Hepatocyte (in vitro differentiated cells): ENCODE results near the gene BCAS1.

Experiments
- EZH2 ChIP-seq: fragments of 200-600 bp; sonication (generic); IDR thresholded peaks from 2 replicates; pipeline ENCODE4 v1.6.1; 2016; ENCODE audit warnings: antibody characterized with exemption, mild to moderate bottlenecking, borderline replicate concordance
- EZH2phosphoT487 ChIP-seq: fragments of 200-600 bp; sonication (generic); IDR thresholded peaks from one replicate; pipeline ENCODE4 v1.6.1; 2018; ENCODE audit warnings: antibody characterized with exemption, mild to moderate bottlenecking, low read depth, moderate library complexity; ENCODE audit not compliant: unreplicated experiment, severe bottlenecking
- TF ChIP-seq, protein P1 (sequence below): fragments of 200-600 bp; sonication (generic); IDR thresholded peaks from 2 replicates; pipeline ENCODE4 v1.5.1; 2016; ENCODE audit warnings: antibody characterized with exemption, mild to moderate bottlenecking; ENCODE audit not compliant: poor library complexity

DNA sequence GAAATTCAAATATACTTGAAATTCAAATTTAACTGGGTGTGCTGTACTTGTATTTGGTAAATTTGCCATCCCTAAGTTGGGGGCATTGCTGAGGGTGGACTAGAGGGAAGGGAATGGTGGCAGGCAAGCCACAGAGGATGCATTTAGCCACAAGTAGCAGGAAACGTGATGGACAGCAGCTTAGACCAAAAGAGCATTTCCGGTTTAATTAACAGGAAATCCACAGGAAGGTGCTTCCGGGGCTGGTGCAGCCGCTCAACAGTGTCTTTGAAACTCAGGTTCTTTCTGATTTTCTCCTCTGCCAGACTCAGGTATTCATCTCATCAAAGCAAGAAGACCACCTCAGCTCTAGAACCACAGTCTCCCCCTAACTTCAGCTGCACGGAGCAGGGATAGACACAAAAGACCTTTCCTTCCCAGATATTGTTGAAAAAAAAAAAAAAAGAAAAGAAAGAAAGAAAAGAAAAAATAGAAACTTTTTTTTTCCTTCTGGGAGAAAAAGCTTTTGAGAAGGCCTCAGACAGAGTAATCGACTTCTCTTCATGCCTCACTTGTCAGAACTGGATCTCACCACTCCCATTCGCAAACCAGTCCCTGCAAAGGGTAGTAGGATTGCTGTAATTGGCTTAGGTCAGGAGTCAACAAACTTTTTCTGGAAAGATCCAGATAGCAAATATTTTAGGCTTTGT lies 8.0 kb upstream of the BCAS1 start:
- TF ChIP-seq, protein P1, sequence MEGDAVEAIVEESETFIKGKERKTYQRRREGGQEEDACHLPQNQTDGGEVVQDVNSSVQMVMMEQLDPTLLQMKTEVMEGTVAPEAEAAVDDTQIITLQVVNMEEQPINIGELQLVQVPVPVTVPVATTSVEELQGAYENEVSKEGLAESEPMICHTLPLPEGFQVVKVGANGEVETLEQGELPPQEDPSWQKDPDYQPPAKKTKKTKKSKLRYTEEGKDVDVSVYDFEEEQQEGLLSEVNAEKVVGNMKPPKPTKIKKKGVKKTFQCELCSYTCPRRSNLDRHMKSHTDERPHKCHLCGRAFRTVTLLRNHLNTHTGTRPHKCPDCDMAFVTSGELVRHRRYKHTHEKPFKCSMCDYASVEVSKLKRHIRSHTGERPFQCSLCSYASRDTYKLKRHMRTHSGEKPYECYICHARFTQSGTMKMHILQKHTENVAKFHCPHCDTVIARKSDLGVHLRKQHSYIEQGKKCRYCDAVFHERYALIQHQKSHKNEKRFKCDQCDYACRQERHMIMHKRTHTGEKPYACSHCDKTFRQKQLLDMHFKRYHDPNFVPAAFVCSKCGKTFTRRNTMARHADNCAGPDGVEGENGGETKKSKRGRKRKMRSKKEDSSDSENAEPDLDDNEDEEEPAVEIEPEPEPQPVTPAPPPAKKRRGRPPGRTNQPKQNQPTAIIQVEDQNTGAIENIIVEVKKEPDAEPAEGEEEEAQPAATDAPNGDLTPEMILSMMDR, result no peak
- TF ChIP-seq EZH2 (no peak), EZH2phosphoT487 (no peak)
